ENCODE results near the gene GATA5. TPM values are rescaled to one million over a fixed set of nuclear protein-coding genes. Genes with fewer than 3 reads are reported as not detected.

Gene GATA5
- total RNA-seq, 1 donor from 2014 or later, result not detected

DNA sequence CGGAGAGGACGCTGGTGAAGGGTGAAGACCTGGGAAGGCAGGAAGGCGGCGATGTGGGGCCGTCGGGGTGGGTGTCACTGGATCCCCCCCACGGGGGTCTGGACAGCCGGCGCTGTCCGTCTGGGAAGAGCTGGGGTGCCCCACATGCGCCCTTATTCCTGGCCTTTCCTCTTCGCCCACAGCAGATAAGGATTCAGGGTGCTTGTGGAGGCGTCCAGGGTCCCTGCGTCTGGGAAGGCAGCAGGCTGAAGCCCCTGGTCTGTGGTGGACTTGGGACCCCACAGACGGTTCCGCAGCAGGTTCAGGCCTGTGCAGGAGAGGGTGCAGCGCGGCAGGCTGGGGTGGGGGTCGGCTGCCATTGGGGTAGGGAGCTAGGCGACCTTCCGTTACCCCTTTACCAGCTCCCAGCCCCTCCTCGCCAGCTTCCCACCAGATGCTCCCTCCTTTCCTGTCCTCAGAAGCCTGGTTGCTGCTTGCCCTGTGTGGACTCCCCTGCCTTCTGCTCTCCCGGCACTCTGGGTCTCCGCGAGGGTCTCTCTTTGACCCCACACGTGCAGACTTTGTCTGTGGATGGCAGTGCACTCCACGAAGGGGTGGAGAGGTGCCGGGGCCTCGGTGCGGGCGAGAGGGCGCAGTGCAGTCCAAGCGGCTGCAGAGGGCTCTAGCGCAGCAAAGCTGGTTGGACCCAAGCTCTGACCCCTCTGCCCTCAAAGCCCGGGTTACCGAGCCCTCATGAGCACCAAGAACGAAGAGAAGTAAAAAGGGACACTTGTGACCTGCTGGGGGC, 2.1 kb upstream of the GATA5 start:
- Mint-ChIP-seq H3K4me3 (no peak overlapping the region), H3K9me3 (no peaks in the 10 kb centered on the region), H3K27me3 (peaks cover 35% of the 10 kb centered on the region), H3K4me1 (peaks cover 16% of the 10 kb centered on the region), H3K36me3 (ENCODE audit: low read depth) (no peaks in the 10 kb centered on the region), H3K27ac (no peak overlapping the region)
- ATAC-seq (ENCODE audit: low read depth), result no peak
- intact Hi-C loops (cut with micrococcal nuclease), result no loop called here
- ChIA-PET POLR2A (interaction anchor here (1.5 kb wide), 1 partner anchor 17 kb away, joined by 3 read pairs; no protein-coding TSS in a partner anchor), CTCF (interaction anchor here (1.2 to 1.6 kb wide), 2 partner anchors 21 to 139 kb away, joined by 3 read pairs; no protein-coding TSS in a partner anchor)
- DNase-seq, result no peak
- TF ChIP-seq CTCF (IDR thresholded peaks at IDR 0.05), result no peak

DNA sequence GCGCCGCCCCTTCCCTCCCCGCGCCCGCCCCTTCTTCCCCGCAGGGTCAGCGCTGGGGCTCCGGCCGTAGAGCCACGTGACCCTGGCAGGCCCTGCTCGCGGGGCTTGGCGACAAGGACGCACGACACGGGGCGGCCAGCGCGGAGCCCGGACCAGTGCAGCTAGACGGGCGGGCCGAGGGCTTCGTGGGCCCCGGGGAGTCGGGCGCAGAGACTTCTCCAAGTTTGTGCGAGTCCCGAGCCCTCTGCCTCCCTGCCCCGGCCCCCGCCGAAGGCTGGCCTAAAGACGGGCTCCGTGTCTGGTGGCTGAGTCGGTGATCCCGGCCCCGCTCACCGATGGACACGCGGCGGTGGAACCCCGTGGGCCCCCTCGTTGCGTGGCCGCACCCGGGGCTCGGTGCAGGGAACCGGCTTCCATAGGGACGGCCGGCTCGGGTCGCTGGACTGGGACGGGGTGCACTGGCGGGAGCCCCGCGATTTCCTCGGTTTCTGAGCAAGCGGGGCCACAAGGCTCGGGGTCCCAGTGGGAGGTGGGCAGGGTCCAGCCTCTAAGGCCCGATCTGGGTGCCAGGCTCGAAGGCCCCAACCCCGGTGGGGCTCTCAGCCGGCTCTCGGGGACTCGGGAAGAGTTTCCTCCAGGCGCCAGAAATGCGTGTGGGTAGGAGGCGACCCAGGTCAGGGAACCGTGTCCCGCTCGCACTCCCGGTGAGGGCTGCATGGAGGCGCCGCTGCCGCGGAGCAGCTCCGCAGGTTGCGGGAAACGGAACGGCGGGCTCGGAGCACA, 452 bp upstream of the GATA5 start:
- DNase-seq (no peak), ATAC-seq (ENCODE audit: low read depth) (no peak)
- ChIA-PET CTCF (no interaction called here), POLR2A (no interaction called here)
- intact Hi-C loops (cut with micrococcal nuclease), result no loop called here
- Mint-ChIP-seq H3K4me1 (peaks cover 9% of the 10 kb centered on the region), H3K9me3 (no peaks in the 10 kb centered on the region), H3K27ac (no peak overlapping the region), H3K36me3 (ENCODE audit: low read depth) (no peaks in the 10 kb centered on the region), H3K4me3 (no peak overlapping the region), H3K27me3 (peaks cover 34% of the 10 kb centered on the region)
- TF ChIP-seq CTCF (IDR thresholded peaks at IDR 0.05), result no peak

- Mint-ChIP-seq H3K9me3 (no peaks in the 10 kb centered on the region), H3K4me3 (no peak overlapping the region), H3K36me3 (ENCODE audit: low read depth) (no peaks in the 10 kb centered on the region), H3K4me1 (peaks cover 9% of the 10 kb centered on the region), H3K27me3 (peaks cover 36% of the 10 kb centered on the region), H3K27ac (no peak overlapping the region)
- ATAC-seq (ENCODE audit: low read depth) (no peak), DNase-seq (no peak)
- POLR2A ChIA-PET, result no interaction called here
- CTCF ChIA-PET, result no interaction called here
- intact Hi-C loops (cut with micrococcal nuclease), result no loop called here
- TF ChIP-seq CTCF (IDR thresholded peaks at IDR 0.05), result no peak
These were observed 596 bp downstream of the GATA5 start for GRCh38 chr20:62475027-62475771.

GRCh38 chr20:62474604-62475026, 1.2 kb downstream of the GATA5 start:
- TF ChIP-seq CTCF (IDR thresholded peaks at IDR 0.05), result no peak
- Mint-ChIP-seq H3K27me3 (peaks cover 40% of the 10 kb centered on the region), H3K27ac (no peak overlapping the region), H3K4me3 (no peak overlapping the region), H3K36me3 (ENCODE audit: low read depth) (no peaks in the 10 kb centered on the region), H3K4me1 (peaks cover 9% of the 10 kb centered on the region), H3K9me3 (no peaks in the 10 kb centered on the region)
- ChIA-PET POLR2A (no interaction called here), CTCF (no interaction called here)
- intact Hi-C loops (cut with micrococcal nuclease), result no loop called here
- ATAC-seq (ENCODE audit: low read depth) (no peak), DNase-seq (no peak)
